Endothelial cell of umbilical vein (primary cell): ENCODE measurements around the gene EMP3.

Source experiments
- EZH2 ChIP-seq: IDR thresholded peaks from 2 replicates; pipeline ENCODE4 v1.6.1; 2012; ENCODE audit warnings: borderline replicate concordance, low read depth, mild to moderate bottlenecking, moderate library complexity, low read length, inconsistent platforms; ENCODE audit not compliant: severe bottlenecking
- FOS ChIP-seq: IDR thresholded peaks from 2 replicates; pipeline ENCODE4 v1.6.1; 2011; ENCODE audit warnings: mild to moderate bottlenecking, low read length, moderate library complexity, borderline replicate concordance; ENCODE audit not compliant: insufficient read depth
- GATA2 ChIP-seq: IDR thresholded peaks from 2 replicates; pipeline ENCODE4 v1.7.0; 2011; ENCODE audit warnings: low read depth, mild to moderate bottlenecking, moderate library complexity, mixed read lengths, low read length; ENCODE audit not compliant: insufficient read length, insufficient read depth
- JUN ChIP-seq: IDR thresholded peaks from 2 replicates; pipeline ENCODE4 v1.6.1; 2011; ENCODE audit warnings: borderline replicate concordance, low read depth; ENCODE audit not compliant: insufficient read length, insufficient read depth
- MYC ChIP-seq: IDR thresholded peaks from one replicate; pipeline ENCODE4 v1.6.1; 2011; ENCODE audit warnings: mild to moderate bottlenecking, low read depth, low read length
- POLR2A ChIP-seq: IDR thresholded peaks from 2 replicates; pipeline ENCODE4 v1.6.1; 2012; ENCODE audit warnings: low read depth, mild to moderate bottlenecking, control low read depth, low read length
- POLR2AphosphoS5 ChIP-seq: IDR thresholded peaks from 2 replicates; pipeline ENCODE4 v1.6.1; 2012; ENCODE audit warnings: low read depth, mild to moderate bottlenecking, control low read depth, low read length, moderate library complexity; ENCODE audit not compliant: insufficient read depth
- TF ChIP-seq, protein P1 (sequence below), 2 donors: IDR thresholded peaks; 1 replicate in 1 of 2; 2 replicates in 1 of 2; pipeline ENCODE4 v1.5.1; 2011; ENCODE audit warnings: low read length in 2 of 2, mild to moderate bottlenecking in 2 of 2, moderate library complexity in 2 of 2, control low read depth in 1 of 2, inconsistent platforms in 1 of 2, low read depth in 1 of 2; ENCODE audit not compliant: insufficient read depth in 1 of 2; ENCODE audit errors: extremely low read depth in 1 of 2
- TF ChIP-seq, protein P2 (sequence below): IDR thresholded peaks from 2 replicates; pipeline ENCODE4 v1.6.1; 2011; ENCODE audit not compliant: insufficient read depth, insufficient read length

DNA sequence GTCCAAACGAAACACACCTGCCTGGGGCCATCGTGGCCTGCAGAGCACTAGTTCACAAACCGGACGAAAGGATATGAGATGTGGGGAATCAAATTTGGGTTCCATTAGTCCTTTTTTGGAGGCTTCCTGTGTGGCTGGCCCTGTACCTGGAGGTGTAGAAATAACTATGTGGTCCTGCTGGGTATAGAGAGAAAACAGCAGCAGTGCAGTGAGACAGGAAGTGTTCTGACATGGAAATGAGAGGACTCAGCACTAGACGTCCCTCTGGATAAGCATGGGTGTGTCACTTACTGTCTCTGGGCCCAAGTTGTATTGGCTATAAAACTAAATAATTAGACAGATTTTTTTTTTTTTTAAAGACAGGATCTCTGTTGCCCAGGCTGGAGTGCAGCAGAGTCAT is 53.7 kb downstream of the EMP3 start:
- TF ChIP-seq, protein P1, sequence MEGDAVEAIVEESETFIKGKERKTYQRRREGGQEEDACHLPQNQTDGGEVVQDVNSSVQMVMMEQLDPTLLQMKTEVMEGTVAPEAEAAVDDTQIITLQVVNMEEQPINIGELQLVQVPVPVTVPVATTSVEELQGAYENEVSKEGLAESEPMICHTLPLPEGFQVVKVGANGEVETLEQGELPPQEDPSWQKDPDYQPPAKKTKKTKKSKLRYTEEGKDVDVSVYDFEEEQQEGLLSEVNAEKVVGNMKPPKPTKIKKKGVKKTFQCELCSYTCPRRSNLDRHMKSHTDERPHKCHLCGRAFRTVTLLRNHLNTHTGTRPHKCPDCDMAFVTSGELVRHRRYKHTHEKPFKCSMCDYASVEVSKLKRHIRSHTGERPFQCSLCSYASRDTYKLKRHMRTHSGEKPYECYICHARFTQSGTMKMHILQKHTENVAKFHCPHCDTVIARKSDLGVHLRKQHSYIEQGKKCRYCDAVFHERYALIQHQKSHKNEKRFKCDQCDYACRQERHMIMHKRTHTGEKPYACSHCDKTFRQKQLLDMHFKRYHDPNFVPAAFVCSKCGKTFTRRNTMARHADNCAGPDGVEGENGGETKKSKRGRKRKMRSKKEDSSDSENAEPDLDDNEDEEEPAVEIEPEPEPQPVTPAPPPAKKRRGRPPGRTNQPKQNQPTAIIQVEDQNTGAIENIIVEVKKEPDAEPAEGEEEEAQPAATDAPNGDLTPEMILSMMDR (IDR thresholded peaks at IDR 0.05; ENCODE audit: extremely low read depth in 1 of 2, insufficient read depth in 1 of 2, low read depth in 1 of 2, low read length in 2 of 2): no peak
- TF ChIP-seq POLR2A: no peak
- TF ChIP-seq, protein P2, sequence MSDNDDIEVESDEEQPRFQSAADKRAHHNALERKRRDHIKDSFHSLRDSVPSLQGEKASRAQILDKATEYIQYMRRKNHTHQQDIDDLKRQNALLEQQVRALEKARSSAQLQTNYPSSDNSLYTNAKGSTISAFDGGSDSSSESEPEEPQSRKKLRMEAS: no peak
- TF ChIP-seq EZH2: no peak
- TF ChIP-seq MYC: no peak
- TF ChIP-seq POLR2AphosphoS5: no peak
- TF ChIP-seq FOS: no peak
- no peak for TF ChIP-seq GATA2
- TF ChIP-seq JUN: no peak
